Left hindlimb (tissue), 1 donor: Measurements from ENCODE around the gene DNAJB14.

ENCODE experiments used
- DNase-seq: peaks from one replicate; pipeline ENCODE4 v3.0.0-alpha.2; 2018

The DNAJB14 gene

DNA sequence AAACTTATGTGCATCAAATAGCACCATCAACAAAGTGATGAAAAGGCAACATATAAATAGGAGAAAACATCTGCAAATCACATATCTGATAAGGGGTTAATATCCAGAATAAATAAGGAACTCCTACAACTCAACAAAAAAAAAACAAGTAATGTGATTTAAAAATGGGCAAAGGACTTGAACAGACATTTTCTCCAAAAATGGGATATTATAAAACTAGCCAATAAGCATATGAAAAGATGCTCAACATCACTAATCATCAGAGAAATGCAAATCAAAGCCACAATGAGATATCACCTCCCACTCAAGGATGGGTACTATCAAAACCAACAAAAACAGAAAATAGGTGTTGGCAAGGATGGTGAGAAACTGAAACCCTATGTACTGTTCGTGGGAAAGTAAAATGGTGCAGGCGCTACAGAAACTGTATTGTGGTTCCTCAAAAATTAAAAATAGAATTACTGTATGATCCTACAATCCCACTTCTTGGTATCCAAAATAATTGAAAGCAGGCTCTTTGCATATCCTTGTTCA, 2.4 kb downstream of the DNAJB14 start:
- no peak for DNase-seq

GRCh38 chr4:99938243-99938753, 8.1 kb downstream of the DNAJB14 start:
- no peak for DNase-seq

DNA sequence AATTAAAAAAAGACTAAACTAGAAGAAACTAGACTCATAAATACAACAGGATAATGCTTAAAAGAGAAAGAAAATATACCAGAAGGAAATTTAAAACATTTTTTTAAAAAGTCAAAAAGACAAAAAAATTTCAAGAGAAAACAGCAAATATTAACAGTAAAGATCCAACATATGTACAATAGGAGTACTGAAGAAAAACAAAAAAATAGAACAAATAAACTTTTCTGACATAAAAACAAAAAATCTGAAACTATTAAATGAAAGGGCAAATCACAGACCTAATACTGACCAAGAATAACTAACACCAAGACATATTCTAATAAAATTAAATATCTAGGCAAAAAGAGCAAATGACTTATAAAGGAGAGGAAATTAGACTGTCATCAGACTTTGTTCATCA, 11.5 kb downstream of the DNAJB14 start:
- DNase-seq, result no peak

DNA sequence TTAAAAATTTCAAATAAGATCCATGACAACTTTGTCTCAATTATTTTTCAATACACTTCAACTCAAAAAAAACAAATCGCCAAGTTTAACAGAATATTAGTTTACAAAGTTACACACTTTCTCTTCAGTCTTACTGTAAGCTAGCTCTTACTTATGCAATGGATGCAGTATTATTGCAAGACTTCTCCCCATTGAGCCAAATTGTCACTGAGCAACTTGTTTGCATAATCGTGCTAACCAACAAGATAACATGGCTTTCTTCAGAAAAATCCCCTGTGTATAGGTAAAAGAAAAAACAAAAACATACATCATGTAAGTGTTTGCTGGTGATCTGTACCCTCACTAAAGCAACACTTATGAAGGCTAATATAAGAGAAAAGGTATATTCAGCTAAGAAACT, 18.9 kb downstream of the DNAJB14 start:
- DNase-seq, result no peak

- DNase-seq, result no peak
These were observed 25.2 kb downstream of the DNAJB14 start for GRCh38 chr4:99921174-99921573.

DNA sequence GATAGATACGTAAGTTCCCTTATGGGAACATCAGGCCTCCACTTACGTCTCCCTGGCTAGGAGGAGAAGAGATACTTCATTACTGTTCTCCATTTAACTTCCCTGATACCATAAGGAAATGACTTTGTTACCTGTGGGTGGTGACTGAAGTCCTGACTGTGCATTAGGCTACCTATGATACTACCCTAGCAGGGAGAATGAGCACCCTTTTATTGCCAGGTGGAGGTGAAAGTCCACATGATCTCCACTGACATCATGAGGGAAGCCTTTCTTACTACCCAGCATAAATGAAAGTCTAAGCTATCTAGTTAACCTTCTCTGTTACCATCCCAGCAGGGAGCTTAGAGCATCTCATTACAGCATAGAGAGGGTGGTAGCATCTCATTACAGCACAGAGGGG, 27.8 kb downstream of the DNAJB14 start:
- no peak for DNase-seq

GRCh38 chr4:99917575-99917974, 28.8 kb downstream of the DNAJB14 start:
- no peak for DNase-seq

- no peak for DNase-seq
These were observed 31.0 kb downstream of the DNAJB14 start for GRCh38 chr4:99915449-99915848.

- no peak for DNase-seq
These were observed 51.4 kb downstream of the DNAJB14 start for GRCh38 chr4:99894998-99895397.

DNA sequence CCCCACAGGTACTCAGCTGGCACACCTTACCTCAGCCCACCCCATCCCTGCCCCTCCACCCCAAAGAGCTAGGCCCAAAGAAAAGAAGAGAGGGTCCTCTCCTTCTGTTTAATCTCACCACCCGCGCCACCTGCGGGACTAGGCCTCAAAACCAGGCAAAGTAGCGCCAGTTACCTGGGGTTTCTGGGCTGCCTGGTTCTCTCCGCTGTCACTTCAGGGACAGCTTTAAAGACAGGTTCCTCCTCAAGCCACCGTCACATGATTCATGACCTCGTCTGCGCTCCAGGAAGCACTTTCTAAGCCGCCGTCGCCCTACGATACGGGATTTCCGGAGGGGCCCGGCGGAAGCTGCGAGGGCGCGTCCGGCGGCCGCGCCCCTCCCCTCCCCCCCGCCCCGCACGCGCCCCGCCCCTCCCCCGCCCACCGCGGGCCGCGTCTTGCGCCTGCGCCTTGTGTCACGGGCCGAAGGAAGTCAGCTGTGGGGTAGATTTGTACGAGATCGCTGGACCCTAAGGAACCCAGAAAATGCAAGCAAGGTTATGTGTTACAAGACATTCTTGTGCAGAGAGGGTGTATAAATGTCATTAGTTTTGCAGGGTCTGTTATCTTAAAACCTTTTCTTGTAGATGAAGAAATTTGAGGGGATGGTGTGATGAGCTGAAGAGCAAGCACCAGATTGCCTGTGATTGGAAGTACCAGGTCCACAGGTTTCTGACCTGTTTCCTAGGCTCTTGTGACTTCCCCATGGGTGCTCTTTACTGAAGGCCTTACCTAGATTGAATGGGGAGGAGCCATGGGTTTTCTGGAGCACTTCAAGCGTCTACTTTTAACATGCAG, 52.0 kb downstream of the DNAJB14 start, which contains the start of gene LAMTOR3:
LAMTOR3 (minus strand) TSS at position 267 of the 837 bp plus-strand sequence. CDS start 464 bp downstream, outside the sequence.
- peak; percentile 93 for DNase-seq

DNA sequence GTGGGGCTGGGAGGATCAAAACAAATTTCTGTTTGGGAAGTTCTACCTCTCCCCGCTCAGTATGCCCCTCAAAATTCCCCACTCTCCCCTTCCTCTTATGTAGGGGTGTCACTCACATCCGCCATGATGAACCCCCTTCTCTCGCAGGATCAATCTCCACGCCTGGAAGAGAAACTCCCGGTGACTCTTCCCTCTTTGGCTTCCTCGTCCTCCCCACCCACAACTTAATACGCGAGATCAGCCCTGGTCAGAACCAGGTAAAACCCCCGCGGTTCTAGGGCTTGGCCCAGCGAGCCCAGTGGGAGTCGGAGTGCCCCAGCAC, 52.6 kb downstream of the DNAJB14 start:
- DNase-seq, result no peak

DNA sequence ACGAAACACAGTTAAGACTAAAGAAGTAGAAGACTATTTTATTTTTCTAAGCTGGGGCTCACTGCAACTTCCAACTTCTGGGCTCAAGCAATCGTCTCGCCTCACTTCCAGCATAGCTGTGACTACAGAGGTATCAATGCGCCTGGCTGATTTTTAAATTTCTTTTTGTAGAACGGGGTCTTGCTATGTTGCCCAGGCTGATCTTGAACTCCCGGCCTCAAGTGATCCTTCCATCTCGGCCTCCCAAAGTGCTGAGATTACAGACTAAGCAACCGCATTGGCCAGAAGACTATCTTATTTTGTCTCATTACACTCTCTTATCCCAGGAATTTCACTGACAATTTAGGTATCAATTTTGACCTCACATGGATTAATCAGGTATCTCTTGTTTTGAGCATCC, 53.4 kb downstream of the DNAJB14 start:
- no peak for DNase-seq

DNA sequence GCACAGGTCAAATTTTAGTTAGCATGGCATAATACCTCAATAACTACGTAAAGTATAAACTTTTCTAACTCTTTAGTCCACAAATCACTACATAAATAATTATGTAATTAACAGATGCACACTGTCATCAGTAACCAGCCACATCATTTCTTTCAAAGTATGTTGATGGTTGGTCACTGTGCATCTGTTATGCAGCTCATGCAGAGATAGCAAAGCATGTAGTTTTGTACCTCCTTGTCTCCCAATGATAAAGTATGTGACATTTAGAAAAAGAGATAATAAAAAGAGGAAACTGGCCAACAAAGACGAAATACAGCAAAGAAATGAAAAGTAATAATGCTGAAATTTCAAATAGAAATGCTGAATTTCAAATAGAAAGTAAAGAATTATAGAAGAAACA, 55.1 kb downstream of the DNAJB14 start:
- DNase-seq, result no peak

DNA sequence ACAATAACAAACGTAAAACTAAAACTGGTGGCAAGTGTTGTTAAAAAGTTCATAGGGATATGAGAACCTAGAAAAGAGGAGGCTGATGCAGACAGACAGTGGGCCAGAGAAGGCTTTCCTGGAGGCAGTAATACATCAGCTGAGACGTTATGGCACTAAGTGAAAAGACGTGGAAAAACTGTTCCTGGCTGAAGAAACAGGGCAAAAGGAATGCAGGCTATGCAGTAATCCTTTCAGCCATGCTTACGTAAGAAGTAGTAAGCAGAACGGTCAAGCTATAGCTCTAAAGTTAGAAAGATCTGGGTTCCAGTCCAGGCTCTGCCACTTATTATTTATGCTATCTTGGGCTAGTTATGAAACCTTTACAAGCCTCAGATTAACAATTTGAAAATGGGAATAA, 58.6 kb downstream of the DNAJB14 start:
- DNase-seq, result no peak

GRCh38 chr4:99886146-99886545, 60.3 kb downstream of the DNAJB14 start:
- DNase-seq, result no peak

DNA sequence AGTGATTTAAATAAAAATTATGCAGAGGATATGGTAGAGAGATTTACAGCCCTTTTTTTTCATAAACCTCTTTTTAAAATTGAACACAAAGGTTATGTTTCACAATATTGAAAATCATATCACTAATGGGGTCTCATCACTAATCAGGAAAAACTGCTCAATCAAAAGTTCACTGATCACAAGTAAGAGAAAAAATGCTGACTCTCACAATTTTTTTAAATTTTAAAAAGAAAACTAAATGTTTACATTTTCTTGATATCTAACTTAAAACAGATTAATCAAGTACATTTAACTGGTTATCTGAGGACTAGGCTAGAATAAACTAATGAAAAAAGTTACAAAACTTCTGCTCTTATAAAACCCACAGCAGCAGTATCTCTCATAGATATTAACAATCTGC, 60.7 kb downstream of the DNAJB14 start:
- DNase-seq, result no peak

DNA sequence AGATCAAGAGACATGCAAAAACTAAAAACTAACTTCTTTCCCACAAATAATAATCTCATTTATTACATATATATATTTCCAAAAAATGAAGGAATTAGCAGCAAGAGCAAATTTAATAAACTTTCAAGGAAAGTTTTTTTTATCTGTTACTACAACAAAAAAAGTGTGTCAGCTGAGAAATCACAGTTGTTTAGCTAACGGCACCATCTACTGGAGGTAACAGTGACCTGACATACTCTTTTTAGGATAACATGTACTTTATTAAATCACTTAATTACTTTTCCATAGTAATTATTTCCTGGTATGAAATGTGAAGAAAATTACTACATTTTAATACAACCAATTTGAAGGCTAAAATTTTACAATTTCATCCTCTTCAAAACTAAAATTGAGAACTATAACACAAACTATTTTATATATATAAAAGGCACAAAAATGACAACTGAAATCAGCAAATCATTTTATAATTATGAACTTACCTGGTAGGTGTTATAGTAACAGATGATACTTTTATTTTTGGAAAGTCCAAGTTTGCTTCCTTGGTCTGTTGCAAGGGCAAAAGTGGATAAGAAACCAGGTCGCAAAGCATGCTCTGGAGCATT, 61.3 kb downstream of the DNAJB14 start:
- DNase-seq, result no peak

DNA sequence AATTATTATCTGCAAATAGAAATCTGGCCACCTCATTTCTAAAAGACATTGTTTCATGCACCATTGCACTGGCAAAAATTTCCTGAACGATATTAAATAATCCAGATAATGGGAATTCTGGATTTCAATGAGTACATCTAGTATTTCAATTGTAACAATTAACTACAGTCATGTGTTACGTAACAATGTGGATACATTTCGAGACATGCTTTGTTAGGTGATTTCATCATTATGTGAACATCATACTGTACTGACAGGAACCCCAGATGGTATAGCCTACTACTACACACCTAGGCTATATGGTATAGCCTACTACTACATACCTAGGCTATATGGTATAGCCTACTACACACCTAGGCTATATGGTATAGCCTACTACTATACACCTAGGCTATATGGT, 67.0 kb downstream of the DNAJB14 start:
- DNase-seq, result no peak

- DNase-seq, result no peak
These were observed 67.8 kb downstream of the DNAJB14 start for GRCh38 chr4:99878604-99879003.

GRCh38 chr4:99876946-99877345, 69.5 kb downstream of the DNAJB14 start:
- DNase-seq, result no peak

GRCh38 chr4:99875071-99875470, 71.3 kb downstream of the DNAJB14 start:
- no peak for DNase-seq

DNA sequence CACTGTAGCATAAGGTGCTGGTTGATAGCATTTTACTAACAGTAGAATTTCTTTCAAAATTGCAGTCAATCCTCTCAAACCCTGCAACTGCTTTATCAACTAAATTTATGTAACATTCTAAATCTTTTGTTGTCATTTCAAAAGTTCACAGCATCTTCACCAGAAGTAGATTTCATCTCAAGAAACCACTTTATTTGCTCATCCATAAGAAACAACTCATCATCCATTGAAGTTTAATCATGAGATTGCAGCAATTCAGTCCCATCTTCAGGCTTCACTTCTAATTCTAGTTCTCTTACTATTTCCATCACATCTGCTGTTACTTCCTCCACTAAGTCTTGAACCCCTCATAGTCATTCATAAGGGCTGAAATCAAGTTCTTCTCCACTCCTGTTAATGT, 73.8 kb downstream of the DNAJB14 start:
- DNase-seq, result no peak

DNA sequence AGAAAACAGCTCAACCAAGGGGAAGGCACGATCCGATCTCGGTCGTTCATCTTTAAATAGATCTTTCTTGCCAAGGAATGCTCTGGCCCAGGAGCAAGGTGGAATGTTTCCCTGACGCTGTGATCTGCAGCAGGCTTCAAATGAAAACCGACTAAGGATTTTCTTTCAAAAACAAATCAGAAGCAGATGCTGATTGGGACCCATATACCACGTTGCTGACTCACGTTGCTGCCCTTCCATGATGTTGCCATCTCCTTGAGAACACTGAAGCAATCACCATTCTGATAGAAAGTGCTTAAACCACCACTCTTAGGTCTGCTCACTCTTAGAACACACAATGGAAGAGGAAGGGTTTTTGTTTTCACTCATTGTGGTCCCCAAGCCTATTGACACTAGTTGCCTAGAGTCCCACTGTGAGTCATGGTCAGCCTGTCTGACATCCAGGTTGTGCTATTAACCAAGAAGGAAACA, 78.3 kb downstream of the DNAJB14 start:
- no peak for DNase-seq

- DNase-seq, result no peak
These were observed 82.6 kb downstream of the DNAJB14 start for GRCh38 chr4:99863804-99864203.
